ENCODE data around the gene NEUROG1.

The NEUROG1 gene

GRCh38 chr5:135509995-135510394 lies 25.8 kb downstream of the NEUROG1 start:
- Histone ChIP-seq H3K4me1 (ENCODE audit: insufficient read depth, poor library complexity, severe bottlenecking) (peaks cover 18% of the 10 kb centered on the region), H3K4me3 (ENCODE audit: severe bottlenecking) (no peak overlapping the region), H3K27ac (ENCODE audit: poor library complexity, severe bottlenecking) (no peak overlapping the region), H3K36me3 (ENCODE audit: low read depth) (no peaks in the 10 kb centered on the region), H3K9me3 (ENCODE audit: severe bottlenecking) (no peaks in the 10 kb centered on the region), H3K27me3 (ENCODE audit: insufficient read depth, poor library complexity, severe bottlenecking) (no peaks in the 10 kb centered on the region)
- ATAC-seq (ENCODE audit: low read depth) (no peak), DNase-seq (ENCODE audit: low spot score) (peak; percentile 11)
- TF ChIP-seq CTCF (IDR thresholded peaks at IDR 0.05; ENCODE audit: poor library complexity, severe bottlenecking) = no peak

- ATAC-seq (ENCODE audit: low read depth) (no peak), DNase-seq (ENCODE audit: low spot score) (peak; percentile 40)
- Histone ChIP-seq H3K9me3 (ENCODE audit: severe bottlenecking) (no peaks in the 10 kb centered on the region), H3K27ac (ENCODE audit: poor library complexity, severe bottlenecking) (no peak overlapping the region), H3K27me3 (ENCODE audit: insufficient read depth, poor library complexity, severe bottlenecking) (no peaks in the 10 kb centered on the region), H3K4me1 (ENCODE audit: insufficient read depth, poor library complexity, severe bottlenecking) (peaks cover 18% of the 10 kb centered on the region), H3K4me3 (ENCODE audit: severe bottlenecking) (no peak overlapping the region), H3K36me3 (ENCODE audit: low read depth) (no peaks in the 10 kb centered on the region)
- no peak for TF ChIP-seq CTCF (IDR thresholded peaks at IDR 0.05; ENCODE audit: poor library complexity, severe bottlenecking)
These were observed 27.2 kb downstream of the NEUROG1 start for GRCh38 chr5:135508496-135509005.

GRCh38 chr5:135505973-135506372 lies 29.8 kb downstream of the NEUROG1 start:
- no peak for TF ChIP-seq CTCF (IDR thresholded peaks at IDR 0.05; ENCODE audit: poor library complexity, severe bottlenecking)
- Histone ChIP-seq H3K4me3 (ENCODE audit: severe bottlenecking) (no peak overlapping the region), H3K9me3 (ENCODE audit: severe bottlenecking) (no peaks in the 10 kb centered on the region), H3K27me3 (ENCODE audit: insufficient read depth, poor library complexity, severe bottlenecking) (no peaks in the 10 kb centered on the region), H3K27ac (ENCODE audit: poor library complexity, severe bottlenecking) (peak overlapping the region; percentile 75), H3K36me3 (ENCODE audit: low read depth) (no peaks in the 10 kb centered on the region), H3K4me1 (ENCODE audit: insufficient read depth, poor library complexity, severe bottlenecking) (peaks cover 18% of the 10 kb centered on the region)
- DNase-seq (ENCODE audit: low spot score) (peak; percentile 19), ATAC-seq (ENCODE audit: low read depth) (peak; percentile 94)

GRCh38 chr5:135504376-135504775 lies 31.4 kb downstream of the NEUROG1 start:
- H3K4me1 ChIP-seq (ENCODE audit: insufficient read depth, poor library complexity, severe bottlenecking) = peaks cover 18% of the 10 kb centered on the region
- no peaks in the 10 kb centered on the region for H3K9me3 ChIP-seq (ENCODE audit: severe bottlenecking)
- no peaks in the 10 kb centered on the region for H3K27me3 ChIP-seq (ENCODE audit: insufficient read depth, poor library complexity, severe bottlenecking)
- no peak for ATAC-seq (ENCODE audit: low read depth)
- no peak for TF ChIP-seq CTCF (IDR thresholded peaks at IDR 0.05; ENCODE audit: poor library complexity, severe bottlenecking)
- DNase-seq (ENCODE audit: low spot score) = peak; percentile 21
- H3K27ac ChIP-seq (ENCODE audit: poor library complexity, severe bottlenecking) = no peak overlapping the region
- no peak overlapping the region for H3K4me3 ChIP-seq (ENCODE audit: severe bottlenecking)
- H3K36me3 ChIP-seq (ENCODE audit: low read depth) = no peaks in the 10 kb centered on the region

GRCh38 chr5:135503871-135504270 lies 31.9 kb downstream of the NEUROG1 start:
- Histone ChIP-seq H3K36me3 (ENCODE audit: low read depth) (no peaks in the 10 kb centered on the region), H3K4me3 (ENCODE audit: severe bottlenecking) (no peak overlapping the region), H3K27ac (ENCODE audit: poor library complexity, severe bottlenecking) (no peak overlapping the region), H3K4me1 (ENCODE audit: insufficient read depth, poor library complexity, severe bottlenecking) (peaks cover 20% of the 10 kb centered on the region), H3K27me3 (ENCODE audit: insufficient read depth, poor library complexity, severe bottlenecking) (no peaks in the 10 kb centered on the region), H3K9me3 (ENCODE audit: severe bottlenecking) (no peaks in the 10 kb centered on the region)
- peak; percentile 9 for DNase-seq (ENCODE audit: low spot score)
- no peak for TF ChIP-seq CTCF (IDR thresholded peaks at IDR 0.05; ENCODE audit: poor library complexity, severe bottlenecking)
- no peak for ATAC-seq (ENCODE audit: low read depth)

Measured in RWPE2 (cell line).